DND-41 (cell line): ENCODE data around the gene SYNE2.

Source experiments
- CTCF ChIP-seq: IDR thresholded peaks from 2 replicates; pipeline ENCODE4 v1.5.1; 2012; ENCODE audit warnings: borderline replicate concordance, low read length, moderate library complexity, mild to moderate bottlenecking; ENCODE audit not compliant: poor library complexity, severe bottlenecking; ENCODE audit errors: extremely low read depth
- EZH2 ChIP-seq: IDR thresholded peaks from 3 replicates; pipeline ENCODE4 v1.6.1; 2012; ENCODE audit warnings: borderline replicate concordance, low read depth, mild to moderate bottlenecking, moderate library complexity, low read length, inconsistent platforms; ENCODE audit not compliant: severe bottlenecking

- TF ChIP-seq CTCF (no peak), EZH2 (no peak)
Measured at GRCh38 chr14:64060199-64060545, 207.4 kb downstream of the SYNE2 start.
